Panc1 (cell line): ENCODE data around the gene KPNA2. TPM values are rescaled to one million over a fixed set of nuclear protein-coding genes. Genes with fewer than 3 reads are reported as not detected.
"Not testable (repeated sequence)": the region's sequence is repeated elsewhere in the genome, so short reads cannot be mapped to it uniquely, and the experiment has no call there.

Experiments
- ATAC-seq: fragments of 200-7000 bp; cut with Tn5 transposase; 2 replicates; pipeline ENCODE4 v1.9.1; 2020; ENCODE audit warnings: mild to moderate bottlenecking, moderate library complexity
- BruUV-seq: library from RNA; stranded (reverse); fragments of 400-500 nt; replicated peaks from 2 replicates; lab custom pipeline; 2021; lab: Mats Ljungman, UMichigan
- CTCF ChIA-PET: fragments of 300-600 bp; sonication (Branson Sonifier 250); formaldehyde crosslinking; loops from one replicate; lab custom pipeline; 2022; ENCODE audit warnings: antibody characterized with exemption; lab: Charles Lee
- POLR2A ChIA-PET: fragments of 300-600 bp; sonication (Branson Sonifier 250); formaldehyde crosslinking; loops from one replicate; lab custom pipeline; 2022; ENCODE audit warnings: antibody characterized with exemption; lab: Charles Lee
- DNase-seq: peaks from one replicate; pipeline ENCODE4 v3.0.0-alpha.2; 2010; ENCODE audit warnings: low read depth, low spot score
- H3K27ac ChIP-seq: 2 replicates; pipeline ENCODE4 v1.5.1; 2011; ENCODE audit warnings: mild to moderate bottlenecking, low read length, inconsistent platforms
- H3K27me3 ChIP-seq: fragments of 200-500 bp; sonication (Bioruptor generic); 2 replicates; pipeline ENCODE4 v1.6.0; 2014; ENCODE audit warnings: low read length, inconsistent platforms; ENCODE audit not compliant: control insufficient read depth, insufficient read depth
- H3K36me3 ChIP-seq: fragments of 200-500 bp; sonication (Bioruptor generic); 2 replicates; pipeline ENCODE4 v1.5.1; 2014; ENCODE audit warnings: inconsistent platforms, mild to moderate bottlenecking, low read length, moderate library complexity; ENCODE audit not compliant: control insufficient read depth, insufficient read depth
- H3K4me1 ChIP-seq: 2 replicates; pipeline ENCODE4 v1.5.1; 2011; ENCODE audit warnings: inconsistent platforms, mild to moderate bottlenecking, low read length, moderate library complexity; ENCODE audit not compliant: control insufficient read depth, insufficient read depth
- H3K4me3 ChIP-seq, 2 experiments: 2 replicates each; pipeline ENCODE4 v1.5.1; 2011 to 2012; ENCODE audit warnings: low read depth in 2 of 2, low read length in 2 of 2, mild to moderate bottlenecking in 2 of 2, inconsistent platforms in 1 of 2, moderate library complexity in 1 of 2
- H3K9me3 ChIP-seq: fragments of 200-500 bp; sonication (Bioruptor generic); 2 replicates; pipeline ENCODE4 v1.5.1; 2014; ENCODE audit warnings: low read depth, mild to moderate bottlenecking, inconsistent platforms, low read length, moderate library complexity; ENCODE audit not compliant: control insufficient read depth, insufficient read depth
- POLR2AphosphoS5 ChIP-seq: IDR thresholded peaks from 2 replicates; pipeline ENCODE4 v1.6.1; 2012; ENCODE audit warnings: mild to moderate bottlenecking, low read depth, low read length, moderate library complexity
- SIN3A ChIP-seq: IDR thresholded peaks from 2 replicates; pipeline ENCODE4 v1.6.1; 2012; ENCODE audit warnings: low read depth, mild to moderate bottlenecking, low read length, moderate library complexity, borderline replicate concordance; ENCODE audit not compliant: insufficient read depth
- TCF7L2 ChIP-seq: IDR thresholded peaks from 2 replicates; pipeline ENCODE4 v1.6.1; 2011; ENCODE audit warnings: mild to moderate bottlenecking, low read depth, low read length, inconsistent platforms
- in situ Hi-C: cut with HindIII; loops from 2 replicates; pipeline ENCODE4 v1.10.0; 2016; ENCODE audit warnings: low sequenced_read_pairs, low pct_unique_long_range_greater_than_20kb
- intact Hi-C: fragments of 100-400 bp; cut with micrococcal nuclease; formaldehyde crosslinking; loops from one replicate; pipeline ENCODE4 v1.10.0; 2022; ENCODE audit not compliant: unreplicated experiment
- total RNA-seq: library from RNA; stranded (reverse); gene quantifications from one replicate; pipeline ENCODE4 v1.2.1, GENCODE V29; 2021; ENCODE audit not compliant: unreplicated experiment
- TF ChIP-seq, protein P1 (sequence below), 2 experiments: IDR thresholded peaks; 2 replicates each; pipeline ENCODE4 v1.6.1; 2011 to 2012; ENCODE audit warnings: low read depth in 2 of 2, control low read depth in 1 of 2, low read length in 1 of 2, mild to moderate bottlenecking in 1 of 2, moderate library complexity in 1 of 2; ENCODE audit not compliant: insufficient read depth in 1 of 2
- TF ChIP-seq, protein P2 (sequence below): fragments of 450-650 bp; IDR thresholded peaks from 2 replicates; pipeline ENCODE4 v1.5.1; 2017; ENCODE audit warnings: mild to moderate bottlenecking

Gene KPNA2
- total RNA-seq, 1 experiment from 2014 or later, result 177 TPM

DNA sequence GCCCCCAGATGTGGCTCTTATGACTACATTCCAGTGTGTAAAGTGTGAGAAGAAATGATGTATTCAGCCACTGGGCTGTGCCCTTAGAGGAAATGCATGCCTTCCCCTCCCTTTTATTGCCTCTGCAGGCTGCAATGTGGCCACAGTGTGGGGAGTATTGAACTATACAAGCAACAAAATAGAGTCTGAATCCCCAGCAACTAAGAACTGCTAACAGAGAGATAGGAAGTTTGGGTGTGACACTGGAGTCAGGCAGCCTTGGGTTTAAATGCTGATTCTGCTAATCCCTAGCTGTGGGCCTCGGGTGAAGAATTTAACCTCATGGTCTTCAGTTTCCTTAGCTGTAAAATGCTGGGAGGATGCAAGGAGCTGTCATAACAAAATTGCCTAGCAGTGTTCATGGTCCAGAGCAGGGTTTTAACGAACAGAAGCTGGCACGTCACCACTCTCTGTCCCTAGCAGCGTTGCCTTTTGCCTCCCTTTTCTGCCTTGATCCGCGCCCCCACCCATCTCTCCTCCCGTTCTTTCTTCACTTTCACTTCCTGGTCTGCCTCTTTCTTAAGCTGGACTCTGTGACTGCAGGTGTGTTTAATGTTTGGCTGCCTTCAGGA, 50.3 kb downstream of the KPNA2 start:
- no peak overlapping the region for H3K4me3 ChIP-seq

DNA sequence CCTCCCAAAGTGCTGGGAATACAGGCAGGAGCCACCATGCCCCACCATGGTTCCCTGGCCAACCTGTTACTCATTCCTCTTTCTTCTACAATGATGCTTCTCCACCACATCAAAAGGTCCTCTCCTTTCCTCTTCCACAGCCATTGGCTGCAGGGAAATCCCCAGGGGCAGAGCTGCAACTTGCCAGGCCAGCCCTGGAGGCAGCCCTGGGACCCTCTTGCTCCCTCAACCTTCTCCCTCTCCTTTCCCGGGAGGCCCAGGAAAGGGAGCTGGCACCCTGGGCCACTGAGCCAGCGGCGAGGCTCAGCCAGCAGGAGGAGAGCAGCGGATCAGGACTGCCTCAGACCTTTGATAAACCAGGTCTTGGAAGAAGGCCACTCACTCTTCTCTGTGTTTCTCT, 51.1 kb downstream of the KPNA2 start:
- in situ Hi-C loops, DNase-seq, H3K4me1 ChIP-seq, BruUV-seq, H3K27ac ChIP-seq, ATAC-seq, H3K36me3 ChIP-seq, H3K27me3 ChIP-seq, POLR2A ChIA-PET, CTCF ChIA-PET, intact Hi-C loops, H3K9me3 ChIP-seq, H3K4me3 ChIP-seq: not testable (repeated sequence)

More for the DNA sequence above, 50.3 kb downstream of the KPNA2 start:
- ATAC-seq, result peak; percentile 49; the same call in 1 of the 2 replicates
- Histone ChIP-seq H3K27ac (no peak overlapping the region), H3K9me3 (no peaks in the 10 kb centered on the region), H3K4me1 (no peaks in the 10 kb centered on the region), H3K36me3 (no peaks in the 10 kb centered on the region), H3K27me3 (no peaks in the 10 kb centered on the region)
- in situ Hi-C loops (no loop called here), intact Hi-C loops (no loop called here)
- TF ChIP-seq, protein P1, sequence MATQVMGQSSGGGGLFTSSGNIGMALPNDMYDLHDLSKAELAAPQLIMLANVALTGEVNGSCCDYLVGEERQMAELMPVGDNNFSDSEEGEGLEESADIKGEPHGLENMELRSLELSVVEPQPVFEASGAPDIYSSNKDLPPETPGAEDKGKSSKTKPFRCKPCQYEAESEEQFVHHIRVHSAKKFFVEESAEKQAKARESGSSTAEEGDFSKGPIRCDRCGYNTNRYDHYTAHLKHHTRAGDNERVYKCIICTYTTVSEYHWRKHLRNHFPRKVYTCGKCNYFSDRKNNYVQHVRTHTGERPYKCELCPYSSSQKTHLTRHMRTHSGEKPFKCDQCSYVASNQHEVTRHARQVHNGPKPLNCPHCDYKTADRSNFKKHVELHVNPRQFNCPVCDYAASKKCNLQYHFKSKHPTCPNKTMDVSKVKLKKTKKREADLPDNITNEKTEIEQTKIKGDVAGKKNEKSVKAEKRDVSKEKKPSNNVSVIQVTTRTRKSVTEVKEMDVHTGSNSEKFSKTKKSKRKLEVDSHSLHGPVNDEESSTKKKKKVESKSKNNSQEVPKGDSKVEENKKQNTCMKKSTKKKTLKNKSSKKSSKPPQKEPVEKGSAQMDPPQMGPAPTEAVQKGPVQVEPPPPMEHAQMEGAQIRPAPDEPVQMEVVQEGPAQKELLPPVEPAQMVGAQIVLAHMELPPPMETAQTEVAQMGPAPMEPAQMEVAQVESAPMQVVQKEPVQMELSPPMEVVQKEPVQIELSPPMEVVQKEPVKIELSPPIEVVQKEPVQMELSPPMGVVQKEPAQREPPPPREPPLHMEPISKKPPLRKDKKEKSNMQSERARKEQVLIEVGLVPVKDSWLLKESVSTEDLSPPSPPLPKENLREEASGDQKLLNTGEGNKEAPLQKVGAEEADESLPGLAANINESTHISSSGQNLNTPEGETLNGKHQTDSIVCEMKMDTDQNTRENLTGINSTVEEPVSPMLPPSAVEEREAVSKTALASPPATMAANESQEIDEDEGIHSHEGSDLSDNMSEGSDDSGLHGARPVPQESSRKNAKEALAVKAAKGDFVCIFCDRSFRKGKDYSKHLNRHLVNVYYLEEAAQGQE (IDR thresholded peaks at IDR 0.05; ENCODE audit: insufficient read depth in 1 of 2, low read depth in 2 of 2, low read length in 1 of 2), result no peak
- TF ChIP-seq POLR2AphosphoS5, result no peak
- TF ChIP-seq, protein P2, sequence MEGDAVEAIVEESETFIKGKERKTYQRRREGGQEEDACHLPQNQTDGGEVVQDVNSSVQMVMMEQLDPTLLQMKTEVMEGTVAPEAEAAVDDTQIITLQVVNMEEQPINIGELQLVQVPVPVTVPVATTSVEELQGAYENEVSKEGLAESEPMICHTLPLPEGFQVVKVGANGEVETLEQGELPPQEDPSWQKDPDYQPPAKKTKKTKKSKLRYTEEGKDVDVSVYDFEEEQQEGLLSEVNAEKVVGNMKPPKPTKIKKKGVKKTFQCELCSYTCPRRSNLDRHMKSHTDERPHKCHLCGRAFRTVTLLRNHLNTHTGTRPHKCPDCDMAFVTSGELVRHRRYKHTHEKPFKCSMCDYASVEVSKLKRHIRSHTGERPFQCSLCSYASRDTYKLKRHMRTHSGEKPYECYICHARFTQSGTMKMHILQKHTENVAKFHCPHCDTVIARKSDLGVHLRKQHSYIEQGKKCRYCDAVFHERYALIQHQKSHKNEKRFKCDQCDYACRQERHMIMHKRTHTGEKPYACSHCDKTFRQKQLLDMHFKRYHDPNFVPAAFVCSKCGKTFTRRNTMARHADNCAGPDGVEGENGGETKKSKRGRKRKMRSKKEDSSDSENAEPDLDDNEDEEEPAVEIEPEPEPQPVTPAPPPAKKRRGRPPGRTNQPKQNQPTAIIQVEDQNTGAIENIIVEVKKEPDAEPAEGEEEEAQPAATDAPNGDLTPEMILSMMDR, result no peak
- TF ChIP-seq TCF7L2, result no peak
- no peak for TF ChIP-seq SIN3A
- POLR2A ChIA-PET, result no interaction called here
- DNase-seq, result no peak
- CTCF ChIA-PET, result no interaction called here
- BruUV-seq, result no TSS peak

DNA sequence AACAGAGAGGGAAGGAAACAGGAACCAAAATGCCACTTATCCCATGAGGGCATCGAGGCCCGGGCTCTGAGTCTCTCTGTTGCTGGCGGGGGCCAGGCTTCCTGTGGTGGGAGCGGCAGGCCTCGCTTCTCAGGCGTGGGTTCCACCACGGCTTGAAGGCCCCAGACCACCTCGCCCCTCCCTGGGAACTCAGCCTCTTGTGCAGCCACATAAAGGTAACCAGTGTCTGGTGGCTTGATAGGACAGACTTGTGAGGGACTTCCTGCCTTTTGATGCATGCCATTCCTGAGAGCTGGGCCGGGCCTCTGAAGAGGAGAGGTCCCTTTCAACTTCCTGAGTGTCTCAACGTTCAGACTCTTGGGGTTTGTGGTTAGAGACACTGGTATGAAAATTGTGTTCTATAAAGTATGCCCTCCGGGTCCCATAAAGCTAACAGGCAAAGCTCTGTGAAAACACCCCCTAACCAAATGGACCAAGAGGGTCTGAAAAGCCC, 51.6 kb downstream of the KPNA2 start:
- in situ Hi-C loops, BruUV-seq, ATAC-seq, intact Hi-C loops, H3K4me3 ChIP-seq, CTCF ChIA-PET, DNase-seq, H3K4me1 ChIP-seq, POLR2A ChIA-PET, H3K9me3 ChIP-seq, H3K27me3 ChIP-seq, H3K36me3 ChIP-seq, H3K27ac ChIP-seq: not testable (repeated sequence)
